HFFc6 (cell line): ENCODE measurements around the gene SRL. TPM values are rescaled to one million over a fixed set of nuclear protein-coding genes. Genes with fewer than 3 reads are reported as not detected.

ENCODE experiments used
- DNase-seq: peaks from one replicate; pipeline ENCODE4 v3.0.0-alpha.2; 2018
- H3K27ac Mint-ChIP-seq: 2 replicates; pipeline ENCODE4 v1.8.0; 2020; ENCODE audit warnings: mild to moderate bottlenecking, mixed read lengths
- H3K27me3 Mint-ChIP-seq: 2 replicates; pipeline ENCODE4 v1.8.0; 2021; ENCODE audit warnings: mild to moderate bottlenecking, moderate library complexity, mixed read lengths; ENCODE audit not compliant: insufficient read depth
- H3K36me3 Mint-ChIP-seq: 2 replicates; pipeline ENCODE4 v1.8.0; 2021; ENCODE audit warnings: low read depth, mixed read lengths
- H3K4me1 Mint-ChIP-seq: 2 replicates; pipeline ENCODE4 v1.8.0; 2020; ENCODE audit warnings: low read depth, mixed read lengths
- H3K4me3 Mint-ChIP-seq: 2 replicates; pipeline ENCODE4 v1.8.0; 2020; ENCODE audit warnings: mild to moderate bottlenecking, moderate library complexity, mixed read lengths
- H3K9me3 Mint-ChIP-seq: 2 replicates; pipeline ENCODE4 v1.8.0; 2020; ENCODE audit warnings: mild to moderate bottlenecking, mixed read lengths
- CTCF ChIP-seq: fragments of 200-600 bp; sonication (generic); IDR thresholded peaks from 2 replicates; pipeline ENCODE4 v1.5.0; 2021; ENCODE audit warnings: antibody characterized with exemption, mild to moderate bottlenecking
- long read RNA-seq: library from polyadenylated mRNA; unstranded; transcript quantifications from one replicate; pipeline ENCODE4 v2.0.0, GENCODE V29; 2019
- total RNA-seq, 6 experiments: library from RNA; stranded (reverse); fragmentation: NEBNext Ultra II Directional; extraction: Animal tissue kit (Norgen Biotek cat#: 25700); gene quantifications; 2 replicates in 1 of 6; 3 replicates in 5 of 6; pipeline ENCODE4 v1.2.3, GENCODE V29; 2021

SRL gene
- not detected for total RNA-seq
- long read RNA-seq = 0 reads

GRCh38 chr16:4241928-4242283, at the start of gene SRL:
Gene SRL, minus strand, starts transcription at chr16:4242080. Its CDS starts 13 bp downstream, at chr16:4242067.
- H3K27ac Mint-ChIP-seq = no peak within 1 kb of the TSS
- no peak for DNase-seq
- H3K4me3 Mint-ChIP-seq = no peak within 1 kb of the TSS
- TF ChIP-seq CTCF = no peak
- H3K27me3 Mint-ChIP-seq = peaks cover 5% of the 10 kb centered on the region
- H3K36me3 Mint-ChIP-seq = no peaks in the 10 kb centered on the region
- H3K4me1 Mint-ChIP-seq = peaks cover 8% of the 10 kb centered on the region
- no peaks in the 10 kb centered on the region for H3K9me3 Mint-ChIP-seq

GRCh38 chr16:4290236-4290830, 48.5 kb upstream of the SRL start:
- DNase-seq = peak; percentile 75
- no peak overlapping the region for H3K4me3 Mint-ChIP-seq
- H3K36me3 Mint-ChIP-seq = no peaks in the 10 kb centered on the region
- H3K27ac Mint-ChIP-seq = peak overlapping the region; percentile 91
- peaks cover 2% of the 10 kb centered on the region for H3K27me3 Mint-ChIP-seq
- H3K4me1 Mint-ChIP-seq = peaks cover 42% of the 10 kb centered on the region
- H3K9me3 Mint-ChIP-seq = no peaks in the 10 kb centered on the region
- peak; percentile 62; the same call in 1 of the 2 replicates for TF ChIP-seq CTCF

- Mint-ChIP-seq H3K9me3 (no peaks in the 10 kb centered on the region), H3K27me3 (no peaks in the 10 kb centered on the region; the same call in 1 of the 2 replicates), H3K36me3 (no peaks in the 10 kb centered on the region), H3K4me1 (peaks cover 47% of the 10 kb centered on the region), H3K27ac (peak overlapping the region; percentile 54), H3K4me3 (peak overlapping the region; percentile 45)
- TF ChIP-seq CTCF = peak; percentile 94
- DNase-seq = peak; percentile 44
Observed at GRCh38 chr16:4288148-4288921, 46.5 kb upstream of the SRL start.

- Mint-ChIP-seq H3K4me3 (no peak overlapping the region), H3K36me3 (peaks cover 5% of the 10 kb centered on the region; the same call in 1 of the 2 replicates), H3K27ac (no peak overlapping the region), H3K4me1 (peaks cover 31% of the 10 kb centered on the region), H3K27me3 (no peaks in the 10 kb centered on the region; the same call in 1 of the 2 replicates), H3K9me3 (peaks cover 4% of the 10 kb centered on the region; the same call in 1 of the 2 replicates)
- no peak for TF ChIP-seq CTCF
- no peak for DNase-seq
Observed at GRCh38 chr16:4285167-4285566, 43.3 kb upstream of the SRL start.

GRCh38 chr16:4283939-4284338, 42.1 kb upstream of the SRL start:
- H3K4me3 Mint-ChIP-seq = no peak overlapping the region

More at GRCh38 chr16:4283939-4284338, 42.1 kb upstream of the SRL start:
- Mint-ChIP-seq H3K9me3 (peaks cover 4% of the 10 kb centered on the region; the same call in 1 of the 2 replicates), H3K27me3 (no peaks in the 10 kb centered on the region; the same call in 1 of the 2 replicates), H3K27ac (peak overlapping the region; percentile 26; the same call in 1 of the 2 replicates), H3K36me3 (peaks cover 5% of the 10 kb centered on the region; the same call in 1 of the 2 replicates), H3K4me1 (peaks cover 29% of the 10 kb centered on the region)
- no peak for TF ChIP-seq CTCF
- DNase-seq = peak; percentile 20
